NT2/D1 (cell line): ENCODE results near the gene DSCAM.

Experiments
- DNase-seq: peaks from one replicate; pipeline ENCODE4 v3.0.0-alpha.2; 2011; ENCODE audit warnings: low read depth, low spot score
- H3K27me3 ChIP-seq: 2 replicates; pipeline ENCODE4 v1.6.0; 2011; ENCODE audit warnings: mild to moderate bottlenecking; ENCODE audit not compliant: insufficient read length, insufficient read depth
- H3K36me3 ChIP-seq: 2 replicates; pipeline ENCODE4 v1.6.1; 2011; ENCODE audit warnings: mild to moderate bottlenecking, low read length, mixed read lengths; ENCODE audit not compliant: insufficient read depth, insufficient read length
- H3K4me1 ChIP-seq: 2 replicates; pipeline ENCODE4 v1.5.1; 2011; ENCODE audit not compliant: insufficient read depth, insufficient read length
- H3K4me3 ChIP-seq: 2 replicates; pipeline ENCODE4 v1.5.1; 2011; ENCODE audit warnings: low read depth; ENCODE audit not compliant: insufficient read length
- H3K9ac ChIP-seq: 2 replicates; pipeline ENCODE4 v1.6.0; 2011; ENCODE audit warnings: low read depth; ENCODE audit not compliant: insufficient read length
- H3K9me3 ChIP-seq: 2 replicates; pipeline ENCODE4 v1.5.1; 2011; ENCODE audit warnings: mild to moderate bottlenecking, low read length; ENCODE audit not compliant: insufficient read depth
- SUZ12 ChIP-seq: IDR thresholded peaks from 2 replicates; pipeline ENCODE4 v1.6.1; 2011; ENCODE audit not compliant: insufficient read length, insufficient read depth; ENCODE audit errors: extremely low read depth
- YY1 ChIP-seq: IDR thresholded peaks from 2 replicates; pipeline ENCODE4 v1.6.1; 2011; ENCODE audit not compliant: insufficient read length, insufficient read depth
- ZNF274 ChIP-seq: IDR thresholded peaks from 2 replicates; pipeline ENCODE4 v1.6.1; 2011; ENCODE audit warnings: mild to moderate bottlenecking, low read depth, low read length

Gene DSCAM

DNA sequence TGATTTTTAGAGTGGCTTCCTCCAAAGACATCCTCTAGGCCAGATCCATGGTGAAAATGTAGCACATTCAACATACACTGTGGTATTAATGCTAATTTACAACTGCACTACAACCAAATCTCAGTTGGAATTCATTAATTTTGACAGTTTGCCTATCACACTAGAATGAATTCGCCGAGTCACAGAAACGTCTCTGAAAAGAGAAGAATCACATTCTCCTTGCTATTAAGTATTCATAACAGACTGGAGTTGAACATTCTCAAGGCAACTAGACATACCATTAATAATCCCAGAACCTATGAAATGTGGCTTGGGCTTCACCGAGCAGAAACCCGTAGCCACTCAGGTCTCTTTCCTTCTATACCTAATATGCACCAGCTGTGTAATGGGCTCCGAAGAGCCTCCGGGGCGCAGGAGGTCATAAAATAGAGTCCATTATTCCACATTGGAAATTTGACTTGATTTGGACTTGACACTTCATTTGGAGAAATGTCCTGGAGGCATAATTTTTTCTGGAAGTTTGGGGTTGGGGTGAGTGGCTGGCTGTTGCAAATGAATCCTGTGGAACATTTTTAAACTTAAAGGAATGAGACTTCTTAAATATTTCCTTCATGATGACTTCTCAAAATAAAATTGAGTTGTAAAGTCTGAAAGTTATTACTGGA, 117.1 kb downstream of the DSCAM start:
- H3K9ac ChIP-seq, result no peak overlapping the region
- DNase-seq, result no peak
- H3K36me3 ChIP-seq, result no peaks in the 10 kb centered on the region
- TF ChIP-seq SUZ12 (no peak), YY1 (no peak), ZNF274 (no peak)
- no peak overlapping the region for H3K4me3 ChIP-seq
- no peaks in the 10 kb centered on the region for H3K9me3 ChIP-seq
- no peaks in the 10 kb centered on the region for H3K27me3 ChIP-seq
- no peaks in the 10 kb centered on the region for H3K4me1 ChIP-seq

GRCh38 chr21:40723966-40724365, 123.0 kb downstream of the DSCAM start:
- Histone ChIP-seq H3K9me3 (peaks cover 15% of the 10 kb centered on the region), H3K27me3 (no peaks in the 10 kb centered on the region), H3K4me3 (no peak overlapping the region)

DNA sequence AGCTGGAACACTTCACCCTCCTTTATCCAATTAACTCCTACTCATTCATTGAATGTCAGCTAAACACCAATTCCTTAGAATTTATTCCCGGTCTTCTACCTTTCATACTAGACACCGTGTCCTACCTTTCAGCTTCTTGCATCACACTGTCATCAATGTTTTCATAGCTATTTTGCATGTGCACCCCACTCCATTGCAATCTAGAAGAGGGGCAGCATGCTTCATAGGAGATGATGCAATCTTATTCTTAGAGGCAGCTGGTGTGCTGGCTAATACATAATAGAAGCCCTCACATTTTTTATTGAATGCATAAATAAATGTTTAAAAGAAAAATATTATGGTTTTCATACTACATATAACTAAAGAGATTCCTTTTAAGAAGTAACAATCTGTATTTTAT, 123.6 kb downstream of the DSCAM start:
- no peak for TF ChIP-seq ZNF274
- TF ChIP-seq SUZ12, result no peak
- no peak for TF ChIP-seq YY1
- DNase-seq, result no peak
- H3K4me3 ChIP-seq, result no peak overlapping the region

More at GRCh38 chr21:40723966-40724365, 123.0 kb downstream of the DSCAM start:
- Histone ChIP-seq H3K9ac (no peak overlapping the region), H3K4me1 (no peaks in the 10 kb centered on the region), H3K36me3 (no peaks in the 10 kb centered on the region)
- no peak for DNase-seq
- TF ChIP-seq YY1, result no peak
- no peak for TF ChIP-seq ZNF274
- no peak for TF ChIP-seq SUZ12

GRCh38 chr21:40719615-40720014, 127.3 kb downstream of the DSCAM start:
- TF ChIP-seq SUZ12 (no peak), ZNF274 (no peak)
- Histone ChIP-seq H3K9me3 (peaks cover 15% of the 10 kb centered on the region), H3K9ac (no peak overlapping the region), H3K36me3 (no peaks in the 10 kb centered on the region), H3K4me3 (no peak overlapping the region), H3K4me1 (no peaks in the 10 kb centered on the region), H3K27me3 (no peaks in the 10 kb centered on the region)
- no peak for DNase-seq

More for the DNA sequence above, 123.6 kb downstream of the DSCAM start:
- H3K9ac ChIP-seq, result no peak overlapping the region
- H3K27me3 ChIP-seq, result no peaks in the 10 kb centered on the region
- H3K9me3 ChIP-seq, result peaks cover 15% of the 10 kb centered on the region
- no peaks in the 10 kb centered on the region for H3K36me3 ChIP-seq
- no peaks in the 10 kb centered on the region for H3K4me1 ChIP-seq

DNA sequence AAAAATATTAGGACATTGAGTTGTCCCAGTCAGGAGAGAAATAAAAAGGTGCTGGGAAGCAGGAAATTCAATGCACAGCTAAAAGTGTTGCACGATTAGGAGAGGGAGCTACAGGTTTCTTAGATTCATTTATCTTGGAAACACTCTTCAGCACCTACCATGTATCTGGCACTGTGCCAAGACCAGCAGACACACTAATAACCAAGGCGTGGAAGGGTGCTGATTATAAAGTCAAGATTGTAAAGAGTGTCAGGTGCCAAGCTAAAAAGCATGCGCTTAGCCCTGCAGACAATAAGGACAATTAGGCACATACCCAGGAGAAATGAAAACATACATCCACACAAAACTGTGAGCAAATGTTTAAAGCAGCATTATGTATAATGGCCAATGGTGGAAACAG, 129.9 kb downstream of the DSCAM start:
- Histone ChIP-seq H3K4me3 (no peak overlapping the region), H3K9me3 (peaks cover 11% of the 10 kb centered on the region), H3K36me3 (no peaks in the 10 kb centered on the region), H3K27me3 (no peaks in the 10 kb centered on the region), H3K9ac (no peak overlapping the region), H3K4me1 (no peaks in the 10 kb centered on the region)
- TF ChIP-seq SUZ12 (no peak), ZNF274 (no peak), YY1 (no peak)
- no peak for DNase-seq

- DNase-seq, result no peak
- Histone ChIP-seq H3K36me3 (no peaks in the 10 kb centered on the region), H3K9ac (no peak overlapping the region), H3K27me3 (no peaks in the 10 kb centered on the region), H3K4me1 (no peaks in the 10 kb centered on the region), H3K4me3 (no peak overlapping the region), H3K9me3 (no peaks in the 10 kb centered on the region)
- no peak for TF ChIP-seq SUZ12
- TF ChIP-seq ZNF274, result no peak
- TF ChIP-seq YY1, result no peak
Observed at GRCh38 chr21:40714536-40714935, 132.4 kb downstream of the DSCAM start.

- Histone ChIP-seq H3K4me1 (no peaks in the 10 kb centered on the region), H3K9ac (no peak overlapping the region), H3K27me3 (no peaks in the 10 kb centered on the region), H3K4me3 (no peak overlapping the region), H3K36me3 (no peaks in the 10 kb centered on the region), H3K9me3 (no peaks in the 10 kb centered on the region; the same call in 1 of the 2 replicates)
- no peak for DNase-seq
- no peak for TF ChIP-seq SUZ12
- no peak for TF ChIP-seq YY1
- TF ChIP-seq ZNF274, result no peak
Observed at GRCh38 chr21:40707656-40708244, 139.2 kb downstream of the DSCAM start.
